GM08714 (cell line): ENCODE measurements around the gene CPNE4.

Source experiments
- H3K4me3 ChIP-seq: fragments of 200-500 bp; sonication (Bioruptor generic); 2 replicates; pipeline ENCODE4 v1.5.1; 2014; ENCODE audit warnings: mild to moderate bottlenecking, low read length, inconsistent platforms
- ZNF274 ChIP-seq: IDR thresholded peaks from 2 replicates; pipeline ENCODE4 v1.6.1; 2012; ENCODE audit warnings: mild to moderate bottlenecking, low read depth, low read length

Gene CPNE4

GRCh38 chr3:131555456-131555855 lies 479.4 kb downstream of the CPNE4 start:
- no peak overlapping the region for H3K4me3 ChIP-seq
- no peak for TF ChIP-seq ZNF274

- TF ChIP-seq ZNF274, result no peak
- H3K4me3 ChIP-seq, result peak overlapping the region; percentile 28; the same call in 1 of the 2 replicates
These were observed 481.1 kb downstream of the CPNE4 start for GRCh38 chr3:131553495-131554247.

- no peak for TF ChIP-seq ZNF274
- H3K4me3 ChIP-seq, result no peak overlapping the region
These were observed 483.1 kb downstream of the CPNE4 start for GRCh38 chr3:131551761-131552160.

- no peak for TF ChIP-seq ZNF274
- no peak overlapping the region for H3K4me3 ChIP-seq
These were observed 484.0 kb downstream of the CPNE4 start for GRCh38 chr3:131550562-131551465.

GRCh38 chr3:131549340-131549739 lies 485.5 kb downstream of the CPNE4 start:
- TF ChIP-seq ZNF274, result no peak
- no peak overlapping the region for H3K4me3 ChIP-seq

GRCh38 chr3:131547585-131547984 lies 487.2 kb downstream of the CPNE4 start:
- no peak overlapping the region for H3K4me3 ChIP-seq
- TF ChIP-seq ZNF274, result no peak

GRCh38 chr3:131546441-131546840 lies 488.4 kb downstream of the CPNE4 start:
- no peak overlapping the region for H3K4me3 ChIP-seq
- TF ChIP-seq ZNF274, result no peak

GRCh38 chr3:131544557-131544956 lies 490.3 kb downstream of the CPNE4 start:
- no peak for TF ChIP-seq ZNF274

GRCh38 chr3:131543714-131544113 lies 491.1 kb downstream of the CPNE4 start:
- H3K4me3 ChIP-seq, result no peak overlapping the region
- no peak for TF ChIP-seq ZNF274

More at GRCh38 chr3:131544557-131544956, 490.3 kb downstream of the CPNE4 start:
- H3K4me3 ChIP-seq, result no peak overlapping the region

GRCh38 chr3:131541288-131541687 lies 493.5 kb downstream of the CPNE4 start:
- no peak overlapping the region for H3K4me3 ChIP-seq

GRCh38 chr3:131540821-131541220 lies 494.0 kb downstream of the CPNE4 start:
- H3K4me3 ChIP-seq, result no peak overlapping the region
- TF ChIP-seq ZNF274, result no peak

More at GRCh38 chr3:131541288-131541687, 493.5 kb downstream of the CPNE4 start:
- TF ChIP-seq ZNF274, result no peak

- no peak for TF ChIP-seq ZNF274
- H3K4me3 ChIP-seq, result no peak overlapping the region
These were observed 494.7 kb downstream of the CPNE4 start for GRCh38 chr3:131540143-131540542.

GRCh38 chr3:131538968-131539367 lies 495.8 kb downstream of the CPNE4 start:
- H3K4me3 ChIP-seq, result no peak overlapping the region
- TF ChIP-seq ZNF274, result no peak

- no peak overlapping the region for H3K4me3 ChIP-seq
- TF ChIP-seq ZNF274, result no peak
These were observed 497.3 kb downstream of the CPNE4 start for GRCh38 chr3:131537531-131537930.

GRCh38 chr3:131535596-131535995 lies 499.2 kb downstream of the CPNE4 start:
- no peak overlapping the region for H3K4me3 ChIP-seq
- no peak for TF ChIP-seq ZNF274

GRCh38 chr3:131535131-131535530 lies 499.7 kb downstream of the CPNE4 start:
- no peak overlapping the region for H3K4me3 ChIP-seq
- TF ChIP-seq ZNF274, result no peak
